HepG2 (cell line): ENCODE data around the gene METTL6. TPM values are rescaled to one million over a fixed set of nuclear protein-coding genes. Genes with fewer than 3 reads are reported as not detected.

Experiments
- ATAC-seq: fragments of 200-7000 bp; cut with Tn5 transposase; 3 replicates; pipeline ENCODE4 v1.9.1; 2020; ENCODE audit warnings: mild to moderate bottlenecking, moderate library complexity
- BruUV-seq: library from RNA; stranded (reverse); fragments of 400-500 nt; replicated peaks from 2 replicates; lab custom pipeline; 2021; lab: Mats Ljungman, UMichigan
- CTCF ChIA-PET: fragments of 300-600 bp; formaldehyde crosslinking; extraction: SDS; loops from one replicate; lab custom pipeline; 2021; ENCODE audit warnings: low total read pairs, inconsistent platforms, low intra/inter-chr PET ratio; lab: Yijun Ruan, JAX
- POLR2A ChIA-PET: fragments of 350-600 bp; sonication (Branson Sonifier 250); formaldehyde crosslinking; loops from one replicate; lab custom pipeline; 2020; ENCODE audit warnings: antibody characterized with exemption, inconsistent platforms; lab: Yijun Ruan, JAX
- DNase-seq: peaks from one replicate; pipeline ENCODE4 v3.0.0-alpha.2; 2015; ENCODE audit warnings: low spot score
- FAIRE-seq: peaks from 3 replicates; lab custom pipeline; 2011; peaks lifted over from hg19 to GRCh38; lab: Jason Lieb, UNC
- H2AFZ ChIP-seq: one replicate; pipeline ENCODE4 v1.6.1; 2011; ENCODE audit warnings: low read length, inconsistent platforms
- H3K27ac ChIP-seq: fragments of 300-600 bp; 3 replicates; pipeline ENCODE4 v1.8.0; 2011; ENCODE audit warnings: mixed run types, mild to moderate bottlenecking, mixed read lengths, low read length, inconsistent platforms; ENCODE audit not compliant: insufficient read depth; ENCODE audit errors: extremely low read length
- H3K27me3 ChIP-seq, 2 experiments: fragments of 200-600 bp in 1 of 2; 2 replicates in 1 of 2; 3 replicates in 1 of 2; pipeline versions ENCODE4 v1.6.0 to v1.8.0; 2011; ENCODE audit warnings: low read length in 2 of 2, mild to moderate bottlenecking in 2 of 2, moderate library complexity in 2 of 2, inconsistent platforms in 1 of 2; ENCODE audit not compliant: insufficient read depth in 2 of 2, control insufficient read depth in 1 of 2
- H3K36me3 ChIP-seq, 2 experiments: fragments of 200-600 bp in 1 of 2; replicated peaks in 1 of 2; 2 replicates in 1 of 2; 3 replicates in 1 of 2; pipeline versions ENCODE4 v1.5.1 to v1.8.0; 2011; ENCODE audit warnings: low read length in 2 of 2, inconsistent platforms in 1 of 2; ENCODE audit not compliant: insufficient read depth in 2 of 2, control insufficient read depth in 1 of 2
- H3K4me1 ChIP-seq: 2 replicates; pipeline ENCODE4 v1.5.1; 2012; ENCODE audit warnings: low read length, inconsistent platforms; ENCODE audit not compliant: insufficient read depth
- H3K4me2 ChIP-seq: 2 replicates; pipeline ENCODE4 v1.6.0; 2011; ENCODE audit warnings: low read depth, low read length, inconsistent platforms
- H3K4me3 ChIP-seq, 3 experiments: fragments of 200-600 bp in 1 of 3; sonication (generic), shearing (Covaris generic) in 1 of 3; replicated peaks in 1 of 3; 2 replicates each; pipeline ENCODE4 v1.5.1; 2011 to 2016; ENCODE audit warnings: low read length in 3 of 3, inconsistent platforms in 2 of 3, low read depth in 2 of 3, mild to moderate bottlenecking in 2 of 3, control low read depth in 1 of 3, mixed read lengths in 1 of 3; ENCODE audit not compliant: insufficient read depth in 1 of 3
- H3K79me2 ChIP-seq: one replicate; pipeline ENCODE4 v1.6.1; 2011; ENCODE audit warnings: low read length, inconsistent platforms; ENCODE audit not compliant: insufficient read depth
- H3K9ac ChIP-seq: 2 replicates; pipeline ENCODE4 v1.6.0; 2011; ENCODE audit warnings: mild to moderate bottlenecking, low read depth, low read length, inconsistent platforms; ENCODE audit not compliant: insufficient read depth
- H3K9me3 ChIP-seq: 2 replicates; pipeline ENCODE4 v1.5.1; 2012; ENCODE audit warnings: mild to moderate bottlenecking, low read length
- H4K20me1 ChIP-seq: 2 replicates; pipeline ENCODE4 v1.6.0; 2011; ENCODE audit warnings: inconsistent platforms, mild to moderate bottlenecking, low read length, moderate library complexity; ENCODE audit not compliant: insufficient read depth
- ATF3 ChIP-seq: sonication (generic); formaldehyde crosslinking; IDR thresholded peaks from 2 replicates; pipeline ENCODE4 v1.4.0; 2020; ENCODE audit warnings: missing genetic modification reagents
- CENPX ChIP-seq: sonication (generic); formaldehyde crosslinking; IDR thresholded peaks from 2 replicates; pipeline ENCODE4 v1.9.0; 2021; ENCODE audit warnings: mild to moderate bottlenecking, missing genetic modification reagents, moderate library complexity
- CHCHD3 ChIP-seq: sonication (generic); formaldehyde crosslinking; IDR thresholded peaks from 2 replicates; pipeline ENCODE4 v1.8.0; 2022; ENCODE audit warnings: mild to moderate bottlenecking, missing genetic modification reagents, moderate library complexity
- GABPB1 ChIP-seq: IDR thresholded peaks from 2 replicates; pipeline ENCODE4 v1.6.1; 2016; ENCODE audit warnings: mild to moderate bottlenecking, missing genetic modification reagents, moderate library complexity, missing compliant biosample characterization
- IKZF4 ChIP-seq: sonication (generic); formaldehyde crosslinking; IDR thresholded peaks from 2 replicates; pipeline ENCODE4 v1.5.1; 2020; ENCODE audit warnings: borderline replicate concordance, mild to moderate bottlenecking, low read depth, missing genetic modification reagents; ENCODE audit errors: not compliant biosample characterization
- KLF12 ChIP-seq: sonication (generic); formaldehyde crosslinking; IDR thresholded peaks from 2 replicates; pipeline ENCODE4 v1.4.0; 2020; ENCODE audit warnings: missing genetic modification reagents, borderline replicate concordance
- MTA1 ChIP-seq: sonication (generic); formaldehyde crosslinking; IDR thresholded peaks from 2 replicates; pipeline ENCODE4 v1.4.0; 2020; ENCODE audit warnings: missing genetic modification reagents, mild to moderate bottlenecking, borderline replicate concordance
- PBX3 ChIP-seq: sonication (generic); formaldehyde crosslinking; IDR thresholded peaks from 2 replicates; pipeline ENCODE4 v1.8.1; 2023; ENCODE audit warnings: missing genetic modification reagents, inconsistent platforms, borderline replicate concordance
- USF2 ChIP-seq, 2 experiments: sonication (generic) in 1 of 2; formaldehyde crosslinking in 1 of 2; IDR thresholded peaks; 2 replicates each; pipeline versions ENCODE4 v1.5.1 to v1.6.1; 2011 to 2020; ENCODE audit warnings: borderline replicate concordance in 1 of 2, low read depth in 1 of 2, low read length in 1 of 2, mild to moderate bottlenecking in 1 of 2, missing genetic modification reagents in 1 of 2, moderate library complexity in 1 of 2
- ZNF136 ChIP-seq: sonication (generic); formaldehyde crosslinking; IDR thresholded peaks from 2 replicates; pipeline ENCODE4 v1.8.1; 2022; ENCODE audit warnings: low read depth, mild to moderate bottlenecking, moderate library complexity, missing genetic modification reagents
- ZNF383 ChIP-seq: sonication (generic); formaldehyde crosslinking; IDR thresholded peaks from 2 replicates; pipeline ENCODE4 v1.4.0; 2020; ENCODE audit warnings: missing genetic modification reagents, mild to moderate bottlenecking, borderline replicate concordance
- ZNF496 ChIP-seq: sonication (generic); formaldehyde crosslinking; IDR thresholded peaks from 2 replicates; pipeline ENCODE4 v1.8.1; 2023; ENCODE audit warnings: mild to moderate bottlenecking, moderate library complexity, missing genetic modification reagents; ENCODE audit not compliant: insufficient replicate concordance
- ZNF562 ChIP-seq: sonication (generic); formaldehyde crosslinking; IDR thresholded peaks from 2 replicates; pipeline ENCODE4 v1.8.0; 2022; ENCODE audit warnings: missing genetic modification reagents, borderline replicate concordance
- ZNF570 ChIP-seq: sonication (generic); formaldehyde crosslinking; IDR thresholded peaks from 2 replicates; pipeline ENCODE4 v1.4.0; 2020; ENCODE audit warnings: mild to moderate bottlenecking, missing genetic modification reagents, borderline replicate concordance
- ZNF639 ChIP-seq: conservative IDR thresholded peaks from 2 replicates; pipeline ENCODE4 v1.6.1; 2018; ENCODE audit warnings: missing genetic modification reagents
- WGBS: methylation state at CpG from one replicate; pipeline ENCODE4 v1.1.6; 2017; ENCODE audit warnings: low lambda C conversion rate; 5-methylcytosine and 5-hydroxymethylcytosine counted together
- in situ Hi-C: cut with HindIII; loops from 2 replicates; pipeline ENCODE4 v1.10.0; 2017; ENCODE audit warnings: low pct_unique_long_range_greater_than_20kb; ENCODE audit not compliant: extremely low pct_ligation_motif_present
- intact Hi-C: fragments of 100-400 bp; cut with micrococcal nuclease; formaldehyde crosslinking; loops from one replicate; pipeline ENCODE4 v1.10.0; 2022; ENCODE audit not compliant: unreplicated experiment
- polyA plus RNA-seq, 8 experiments: library from polyadenylated mRNA; depleted of rRNA in 3 of 8; stranded (reverse) in 7 of 8; unstranded in 1 of 8; fragments of >200 nt; fragmentation: Illumina TruSeq in 4 of 8; extraction: Trizol in 4 of 8; gene quantifications; 2 replicates each; pipeline versions ENCODE4 v1.2.1 to v1.2.3, GENCODE V29; 2011 to 2016; ENCODE audit warnings: low read depth in 4 of 8, missing spikeins in 1 of 8, mixed read lengths in 1 of 8; ENCODE audit not compliant: insufficient read depth in 1 of 8
- total RNA-seq, 5 experiments: library from RNA; depleted of rRNA; stranded (reverse); fragments of >200 nt; fragmentation: Illumina TruSeq; extraction: Trizol; gene quantifications; 2 replicates each; pipeline ENCODE4 v1.2.3, GENCODE V29; 2016; ENCODE audit warnings: low read depth in 1 of 5

METTL6 gene
- total and polyA plus RNA-seq, 2 of the 13 experiments (the other 11 are each of a cell fraction or from before 2014, with no cell fraction given) = 17.2 to 29.4 TPM

GRCh38 chr3:15401936-15402335 is 25.4 kb downstream of the METTL6 start:
- ChIA-PET POLR2A (no interaction called here), CTCF (no interaction called here)
- Histone ChIP-seq H3K9me3 (no peaks in the 10 kb centered on the region), H3K79me2 (no peaks in the 10 kb centered on the region), H4K20me1 (no peaks in the 10 kb centered on the region), H3K27ac (no peak overlapping the region), H3K27me3 (no peaks in the 10 kb centered on the region), H3K4me1 (no peaks in the 10 kb centered on the region), H2AFZ (no peak overlapping the region), H3K4me2 (no peak overlapping the region), H3K36me3 (no peaks in the 10 kb centered on the region), H3K9ac (no peak overlapping the region), H3K4me3 (no peak overlapping the region)
- TF ChIP-seq KLF12 (CRISPR knock-in tag) (no peak), CHCHD3 (CRISPR knock-in tag) (no peak), ATF3 (CRISPR knock-in tag) (no peak), USF2 (IDR thresholded peaks at IDR 0.05; ENCODE audit: low read depth, low read length) (no peak), USF2 (CRISPR knock-in tag; IDR thresholded peaks at IDR 0.05; ENCODE audit: borderline replicate concordance) (no peak), ZNF383 (CRISPR knock-in tag) (no peak), IKZF4 (CRISPR knock-in tag) (no peak), PBX3 (CRISPR knock-in tag) (no peak), ZNF639 (CRISPR knock-in tag) (no peak), CENPX (no peak), MTA1 (CRISPR knock-in tag) (no peak), ZNF136 (CRISPR knock-in tag) (no peak), ZNF562 (CRISPR knock-in tag) (no peak), ZNF496 (no peak), ZNF570 (no peak), GABPB1 (CRISPR knock-in tag) (no peak)
- FAIRE-seq (no peak), DNase-seq (no peak), ATAC-seq (no peak)
- intact Hi-C loops = loop anchor here (10.0 kb wide), 1 partner anchor 197 kb away; the partner anchor contains the start of gene CAPN7
- in situ Hi-C loops = loop anchor here (10.0 kb wide), 2 partner anchors 197 to 297 kb away; partner anchors contain the start of gene CAPN7
- no TSS peak for BruUV-seq
- WGBS = 57% methylated on average over 4 of the region's 4 CpGs
